SU-DHL-6 (cell line): ENCODE results near the gene HDGFL2.

Source experiments
- H2AFZ ChIP-seq: fragments of 200-600 bp; sonication (generic); 2 replicates; pipeline ENCODE4 v1.6.1; 2014; ENCODE audit warnings: low read depth, mild to moderate bottlenecking, moderate library complexity, mixed read lengths, antibody characterized with exemption, low read length; ENCODE audit not compliant: severe bottlenecking
- H3F3A ChIP-seq: fragments of 200-600 bp; shearing (Covaris generic); 2 replicates; pipeline ENCODE4 v1.6.0; 2016; ENCODE audit warnings: antibody characterized with exemption, mild to moderate bottlenecking; ENCODE audit not compliant: insufficient read depth
- H3K27ac ChIP-seq: fragments of 200-600 bp; sonication (generic); 2 replicates; pipeline ENCODE4 v1.5.1; 2016; ENCODE audit warnings: low read depth, mild to moderate bottlenecking, low read length, moderate library complexity, mixed read lengths
- H3K27me3 ChIP-seq: fragments of 200-600 bp; sonication (generic), shearing (Covaris generic); 2 replicates; pipeline ENCODE4 v1.6.0; 2014; ENCODE audit warnings: mild to moderate bottlenecking, low read length
- H3K36me3 ChIP-seq: fragments of 200-600 bp; sonication (generic); 2 replicates; pipeline ENCODE4 v1.6.1; 2014; ENCODE audit warnings: mild to moderate bottlenecking, low read length, mixed read lengths
- H3K4me2 ChIP-seq: fragments of 300-600, 200-600 bp; shearing (Covaris generic), sonication (generic); 2 replicates; pipeline ENCODE4 v1.6.0; 2014; ENCODE audit warnings: low read length, low read depth, mild to moderate bottlenecking; ENCODE audit not compliant: poor library complexity, severe bottlenecking
- H3K4me3 ChIP-seq: fragments of 200-600 bp; sonication (generic); 2 replicates; pipeline ENCODE4 v1.5.1; 2014; ENCODE audit warnings: antibody characterized with exemption, low read length, mild to moderate bottlenecking, mixed read lengths; ENCODE audit not compliant: insufficient read depth, poor library complexity, severe bottlenecking
- H3K79me2 ChIP-seq: fragments of 200-600 bp; sonication (generic); 2 replicates; pipeline ENCODE4 v1.6.1; 2014; ENCODE audit warnings: mild to moderate bottlenecking, low read length, moderate library complexity; ENCODE audit not compliant: insufficient read depth
- H3K9ac ChIP-seq: fragments of 200-600 bp; sonication (generic); 2 replicates; pipeline ENCODE4 v1.7.0; 2014; ENCODE audit warnings: mild to moderate bottlenecking, low read length
- H3K9me2 ChIP-seq: fragments of 200-600 bp; sonication (generic); replicated peaks from 2 replicates; pipeline ENCODE4 v1.6.1; 2014; ENCODE audit warnings: low read length; ENCODE audit not compliant: insufficient read depth
- H3K9me3 ChIP-seq: fragments of 200-600 bp; sonication (generic); 2 replicates; pipeline ENCODE4 v1.6.1; 2014; ENCODE audit warnings: low read length, mixed read lengths; ENCODE audit not compliant: insufficient read depth
- H4K20me1 ChIP-seq: fragments of 200-600 bp; sonication (generic); 2 replicates; pipeline ENCODE4 v1.6.1; 2014; ENCODE audit warnings: low read depth, mild to moderate bottlenecking, antibody characterized with exemption, low read length, moderate library complexity, mixed read lengths
- CTCF ChIP-seq: fragments of 200-600 bp; sonication (generic); IDR thresholded peaks from one replicate; pipeline ENCODE4 v1.5.1; 2017; ENCODE audit warnings: antibody characterized with exemption, mild to moderate bottlenecking, low read length, moderate library complexity; ENCODE audit not compliant: insufficient read depth, poor library complexity, severe bottlenecking
- EZH2phosphoT487 ChIP-seq: fragments of 200-600 bp; sonication (generic), shearing (Covaris generic); conservative IDR thresholded peaks from 2 replicates; pipeline ENCODE4 v1.6.1; 2018; ENCODE audit warnings: mild to moderate bottlenecking, antibody characterized with exemption, low read length, moderate library complexity, mixed read lengths

The HDGFL2 gene

GRCh38 chr19:4533334-4533733 is 61.2 kb downstream of the HDGFL2 start:
- TF ChIP-seq EZH2phosphoT487, result no peak
- Histone ChIP-seq H3K79me2 (no peaks in the 10 kb centered on the region), H3K27ac (no peak overlapping the region), H3K36me3 (no peaks in the 10 kb centered on the region), H4K20me1 (no peaks in the 10 kb centered on the region), H3K9ac (no peak overlapping the region), H2AFZ (no peak overlapping the region), H3F3A (no peaks in the 10 kb centered on the region), H3K4me3 (no peak overlapping the region), H3K9me2 (no peaks in the 10 kb centered on the region), H3K4me2 (no peak overlapping the region), H3K9me3 (no peaks in the 10 kb centered on the region), H3K27me3 (no peaks in the 10 kb centered on the region)

GRCh38 chr19:4533835-4534424 is 61.8 kb downstream of the HDGFL2 start:
- no peaks in the 10 kb centered on the region for H3K9me2 ChIP-seq
- H3K27ac ChIP-seq, result no peak overlapping the region
- H3K4me2 ChIP-seq, result no peak overlapping the region
- H3K4me3 ChIP-seq, result no peak overlapping the region
- H3K79me2 ChIP-seq, result no peaks in the 10 kb centered on the region
- no peaks in the 10 kb centered on the region for H3K27me3 ChIP-seq
- no peaks in the 10 kb centered on the region for H3F3A ChIP-seq
- H3K9me3 ChIP-seq, result no peaks in the 10 kb centered on the region
- no peak overlapping the region for H2AFZ ChIP-seq
- H3K36me3 ChIP-seq, result no peaks in the 10 kb centered on the region
- no peak overlapping the region for H3K9ac ChIP-seq
- TF ChIP-seq EZH2phosphoT487 (no peak), CTCF (no peak)
- H4K20me1 ChIP-seq, result no peaks in the 10 kb centered on the region

- no peak within 1 kb of the TSS for H3K4me3 ChIP-seq
These were observed 63.0 kb downstream of the HDGFL2 start, which contains the start of gene PLIN5 for GRCh38 chr19:4534836-4535658. PLIN5 (minus strand) TSS chr19:4535224; CDS start chr19:4534074, 1,150 bp downstream.

More at GRCh38 chr19:4534836-4535658, 63.0 kb downstream of the HDGFL2 start, which contains the start of gene PLIN5:
- TF ChIP-seq EZH2phosphoT487 (no peak), CTCF (no peak)
- no peaks in the 10 kb centered on the region for H3K79me2 ChIP-seq
- H3F3A ChIP-seq, result no peaks in the 10 kb centered on the region
- H3K27me3 ChIP-seq, result no peaks in the 10 kb centered on the region
- no peaks in the 10 kb centered on the region for H4K20me1 ChIP-seq
- H3K9ac ChIP-seq, result no peak within 1 kb of the TSS
- no peaks in the 10 kb centered on the region for H3K36me3 ChIP-seq
- H3K9me3 ChIP-seq, result no peaks in the 10 kb centered on the region
- H2AFZ ChIP-seq, result no peak within 1 kb of the TSS
- H3K9me2 ChIP-seq, result no peaks in the 10 kb centered on the region
- no peak within 1 kb of the TSS for H3K27ac ChIP-seq
- H3K4me2 ChIP-seq, result no peak within 1 kb of the TSS
